HG03460 (cell line): ENCODE measurements around the gene SERPINB8.

Experiments
- ATAC-seq: cut with Tn5 transposase; IDR thresholded peaks from one replicate; pipeline ENCODE4 v1.9.1; 2021; ENCODE audit not compliant: unreplicated experiment

The SERPINB8 gene

DNA sequence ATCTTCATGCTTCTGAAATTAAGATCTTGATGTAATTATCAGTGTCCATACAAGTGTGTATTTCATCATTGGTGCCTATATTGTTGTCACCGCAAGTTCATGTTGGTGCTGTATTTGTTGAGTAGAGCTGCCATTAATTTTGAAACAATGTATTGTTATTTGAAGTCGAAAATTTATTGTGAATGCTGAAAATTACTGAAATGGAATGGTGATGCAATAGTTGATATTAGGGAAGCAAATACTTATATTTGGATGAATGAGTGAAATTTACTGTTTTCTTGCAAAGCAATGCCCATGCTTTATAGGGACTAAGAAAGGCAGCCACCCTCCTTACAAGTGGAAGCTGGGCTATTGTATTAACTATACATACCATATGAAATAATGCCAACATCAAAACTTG lies 41.6 kb downstream of the SERPINB8 start:
- ATAC-seq: no peak

- ATAC-seq: no peak
Observed at GRCh38 chr18:64017870-64018269, 48.0 kb downstream of the SERPINB8 start.

DNA sequence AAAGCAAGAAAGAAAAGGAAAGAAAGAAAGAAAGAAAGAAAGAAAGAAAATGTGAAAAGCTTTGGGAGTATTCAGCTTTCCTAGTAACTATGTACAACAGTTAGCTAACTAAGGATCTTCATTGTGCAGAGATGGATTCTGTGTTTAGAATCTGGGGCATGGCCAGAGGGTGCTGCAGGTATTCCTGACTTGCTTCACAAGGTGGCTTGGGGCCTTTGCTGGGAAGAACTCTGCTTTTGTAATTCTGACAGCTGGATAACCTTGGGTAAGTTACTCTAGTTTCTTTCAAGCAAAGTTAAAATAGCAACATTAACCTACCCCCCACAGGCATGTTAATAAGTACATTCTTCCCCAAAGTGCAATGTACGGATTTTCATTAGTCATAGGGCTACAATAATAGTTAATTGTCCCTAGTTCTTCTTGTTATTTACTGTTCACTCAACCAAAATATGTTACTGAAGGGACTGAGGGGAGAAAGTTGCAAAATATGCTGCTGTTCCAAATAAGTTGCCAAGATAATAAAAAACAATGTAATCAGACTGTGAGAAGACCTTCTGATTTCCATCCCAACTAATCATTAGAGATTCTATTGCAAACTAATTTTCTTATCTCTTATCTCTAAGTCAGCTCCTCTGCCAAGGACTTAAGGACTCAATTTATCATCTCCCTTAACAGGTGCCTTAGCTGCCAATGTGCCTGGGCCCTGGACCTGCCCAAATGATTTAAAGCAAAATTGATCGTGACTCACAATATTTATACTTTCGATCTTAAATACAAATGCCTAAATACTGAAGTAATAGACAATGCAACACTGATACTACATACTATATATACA lies 50.3 kb downstream of the SERPINB8 start:
- no peak for ATAC-seq

DNA sequence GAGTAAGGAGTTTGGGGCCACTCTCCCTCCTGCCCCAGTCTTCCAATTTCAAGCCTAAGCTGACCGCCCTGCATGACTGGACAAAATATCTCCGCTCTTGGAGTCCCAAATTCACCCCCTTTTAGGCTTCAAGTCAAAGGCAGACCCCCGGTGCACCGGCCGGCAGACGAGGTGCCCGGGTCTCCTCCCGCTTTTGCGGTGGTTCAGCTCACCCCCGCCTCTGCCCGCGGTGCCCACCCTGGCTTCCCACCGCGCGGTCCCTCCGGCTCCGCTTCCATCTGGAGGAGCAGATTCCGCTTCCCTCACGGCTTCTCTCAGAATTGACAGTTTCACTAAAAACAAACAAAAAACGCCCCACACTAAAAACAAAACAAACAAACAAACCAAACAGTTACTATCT lies 56.5 kb downstream of the SERPINB8 start:
- no peak for ATAC-seq

- ATAC-seq: peak; percentile 77
Observed at GRCh38 chr18:64027931-64028695, 58.2 kb downstream of the SERPINB8 start.

DNA sequence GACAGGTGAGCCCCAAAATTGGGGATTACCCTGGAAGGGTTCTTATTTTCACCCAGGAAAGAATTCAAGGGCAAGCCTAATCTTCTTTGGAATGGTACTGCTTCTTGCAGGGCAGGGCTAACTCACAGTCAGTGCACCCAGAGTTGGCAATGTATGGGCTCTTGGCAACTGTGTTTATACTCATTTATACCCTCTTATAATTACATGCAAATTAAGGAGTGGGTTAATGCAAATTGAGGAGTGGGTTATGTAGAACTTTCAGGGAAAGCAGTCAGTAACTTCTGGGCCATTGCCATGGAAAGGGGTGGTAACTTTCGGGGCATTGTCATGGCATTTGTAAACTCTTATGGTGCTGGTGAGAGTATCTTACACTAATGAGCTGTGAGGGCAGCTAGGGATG lies 59.2 kb downstream of the SERPINB8 start:
- no peak for ATAC-seq

DNA sequence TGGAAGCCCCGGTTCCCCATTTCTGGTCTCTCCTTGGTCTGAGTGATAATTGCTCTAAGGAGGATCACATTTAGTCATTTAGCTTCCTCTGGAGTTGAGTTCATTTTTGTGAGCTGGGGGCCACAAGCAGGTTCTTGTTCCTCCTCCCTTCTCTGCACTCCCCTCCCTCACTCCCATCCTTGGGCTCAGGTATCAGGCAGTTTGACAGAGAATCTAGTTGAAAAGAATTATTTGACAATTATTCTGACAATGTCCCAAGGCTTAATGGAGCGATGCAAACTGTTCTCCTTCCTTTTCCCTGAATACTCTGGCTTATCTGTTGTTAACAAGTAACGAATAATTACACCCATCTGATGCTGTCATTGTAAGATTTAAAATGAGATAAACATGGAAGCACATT lies 61.5 kb downstream of the SERPINB8 start:
- ATAC-seq: no peak

DNA sequence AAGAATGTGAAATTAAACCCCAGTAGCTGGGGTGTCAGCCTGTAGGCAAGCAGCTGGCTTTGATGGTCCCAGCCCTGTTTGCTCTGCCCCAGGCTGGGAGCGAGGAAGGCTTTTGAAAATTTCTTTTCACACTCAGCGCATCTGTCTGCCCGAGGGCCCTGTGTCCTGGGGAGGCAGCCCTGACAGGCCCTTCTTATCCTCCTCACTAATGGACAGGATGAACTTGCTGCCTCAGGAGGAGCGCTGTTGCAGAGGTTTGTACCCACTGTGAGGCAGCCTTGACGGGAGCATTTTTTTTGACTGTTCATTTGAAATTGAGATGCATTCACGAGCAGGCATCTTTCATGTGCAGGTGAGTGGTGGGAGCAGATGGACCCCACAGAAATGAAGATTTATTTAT lies 62.4 kb downstream of the SERPINB8 start:
- ATAC-seq: no peak

GRCh38 chr18:64037812-64038414 lies 68.0 kb downstream of the SERPINB8 start:
- ATAC-seq: peak; percentile 64
